Ovary (tissue), 9 donors: ENCODE results near the gene USF2. TPM values are rescaled to one million over a fixed set of nuclear protein-coding genes. Genes with fewer than 3 reads are reported as not detected.

Experiments
- DNase-seq, 5 donors: peaks; one replicate each; pipeline ENCODE4 v3.0.0-alpha.2; 2019 to 2020
- H3K27ac ChIP-seq, 2 donors: fragments of 200-600 bp; one replicate each; pipeline versions ENCODE4 v1.5.1 to v1.8.0; 2019 to 2022
- H3K27me3 ChIP-seq: fragments of 200-600 bp; one replicate; pipeline ENCODE4 v1.8.0; 2022
- H3K36me3 ChIP-seq: fragments of 200-600 bp; sonication (generic); one replicate; pipeline ENCODE4 v1.5.1; 2019
- H3K4me1 ChIP-seq: one replicate; pipeline ENCODE4 v1.8.1; 2013; ENCODE audit warnings: mild to moderate bottlenecking, moderate library complexity; ENCODE audit not compliant: insufficient read depth
- H3K4me3 ChIP-seq: fragments of 200-600 bp; sonication (generic); one replicate; pipeline ENCODE4 v1.5.1; 2017
- H3K9me3 ChIP-seq, 2 donors: fragments of 200-600 bp in 1 of 2; sonication (generic) in 1 of 2; one replicate each; pipeline versions ENCODE4 v1.5.1 to v1.8.1; 2013 to 2019; ENCODE audit warnings: mild to moderate bottlenecking in 1 of 2, moderate library complexity in 1 of 2
- EP300 ChIP-seq: sonication (generic); formaldehyde crosslinking; IDR thresholded peaks from one replicate; pipeline ENCODE4 v1.6.1; 2017; ENCODE audit warnings: antibody characterized with exemption
- POLR2A ChIP-seq: fragments of 450-650 bp; IDR thresholded peaks from one replicate; pipeline ENCODE4 v1.6.1; 2017; ENCODE audit warnings: antibody characterized with exemption, mild to moderate bottlenecking, moderate library complexity
- WGBS, 3 donors: extraction: QIAGEN DNeasy Blood & Tissue Kit in 1 of 3; methylation state at CpG; one replicate each; pipeline versions ENCODE4 v1.1.5 to v1.1.7; 2013 to 2017; 5-methylcytosine and 5-hydroxymethylcytosine counted together
- intact Hi-C, 4 donors: fragments of 100-400 bp; cut with DNase I; formaldehyde crosslinking; loops; one replicate each; pipeline versions ENCODE4 v1.11.0 to v1.15.1; 2022 to 2023
- polyA plus RNA-seq, 2 donors: library from polyadenylated mRNA; stranded (reverse); fragments of 200-250 nt in 1 of 2; fragments of 350-450 nt in 1 of 2; fragmentation: Illumina TruSeq in 1 of 2; extraction: RNeasy Lipid Tissue Mini Kit (QIAGEN cat#74804) in 1 of 2; gene quantifications; one replicate each; pipeline ENCODE4 v1.2.3, GENCODE V29; 2013 to 2014
- total RNA-seq, 7 donors: library from RNA; depleted of rRNA in 2 of 7; stranded (reverse); fragments of >200 nt in 2 of 7; fragmentation: NEBNext Ultra II Directional in 3 of 7; extraction: Animal tissue kit (Norgen Biotek cat#: 25700) in 3 of 7; gene quantifications; one replicate each; pipeline versions ENCODE4 v1.1.0 to v1.2.4, GENCODE V29; 2016 to 2023
- TF ChIP-seq, protein P1 (sequence below), 3 donors: fragments of 450-650 bp in 2 of 3; fragments of 200-600 bp in 1 of 3; IDR thresholded peaks; one replicate each; pipeline versions ENCODE4 v1.5.1 to v1.8.0; 2016 to 2022; ENCODE audit warnings: antibody characterized with exemption in 3 of 3, mild to moderate bottlenecking in 1 of 3
- donor health status: DM: no; HTN: no; CAD: no; lungs with moderate emphysema.
- donor health status: DM: no; HTN: no; CAD: no.
- donor health status: Bipolar disorder and iron deficiency.
- donor health status: DM: yes; HTN: yes; CAD: no.
- donor health status: DM: no; HTN: no; CAD: no.
- donor health status: DM: yes; HTN: yes; CAD: no.

Gene USF2
- total and polyA plus RNA-seq, 9 donors, result 105 to 218 (median 159) TPM

GRCh38 chr19:35270381-35270811 lies 1.6 kb downstream of the USF2 start:
- H3K4me1 ChIP-seq, result peaks cover 11% of the 10 kb centered on the region
- H3K9me3 ChIP-seq, result no peaks in the 10 kb centered on the region
- no peak overlapping the region for H3K27ac ChIP-seq
- no peak for DNase-seq
- no peaks in the 10 kb centered on the region for H3K27me3 ChIP-seq
- 75 to 86% (median 77%) methylated on average over 16 of the region's 16 CpGs for WGBS, 3 donors
- no peaks in the 10 kb centered on the region for H3K36me3 ChIP-seq
- TF ChIP-seq, protein P1, sequence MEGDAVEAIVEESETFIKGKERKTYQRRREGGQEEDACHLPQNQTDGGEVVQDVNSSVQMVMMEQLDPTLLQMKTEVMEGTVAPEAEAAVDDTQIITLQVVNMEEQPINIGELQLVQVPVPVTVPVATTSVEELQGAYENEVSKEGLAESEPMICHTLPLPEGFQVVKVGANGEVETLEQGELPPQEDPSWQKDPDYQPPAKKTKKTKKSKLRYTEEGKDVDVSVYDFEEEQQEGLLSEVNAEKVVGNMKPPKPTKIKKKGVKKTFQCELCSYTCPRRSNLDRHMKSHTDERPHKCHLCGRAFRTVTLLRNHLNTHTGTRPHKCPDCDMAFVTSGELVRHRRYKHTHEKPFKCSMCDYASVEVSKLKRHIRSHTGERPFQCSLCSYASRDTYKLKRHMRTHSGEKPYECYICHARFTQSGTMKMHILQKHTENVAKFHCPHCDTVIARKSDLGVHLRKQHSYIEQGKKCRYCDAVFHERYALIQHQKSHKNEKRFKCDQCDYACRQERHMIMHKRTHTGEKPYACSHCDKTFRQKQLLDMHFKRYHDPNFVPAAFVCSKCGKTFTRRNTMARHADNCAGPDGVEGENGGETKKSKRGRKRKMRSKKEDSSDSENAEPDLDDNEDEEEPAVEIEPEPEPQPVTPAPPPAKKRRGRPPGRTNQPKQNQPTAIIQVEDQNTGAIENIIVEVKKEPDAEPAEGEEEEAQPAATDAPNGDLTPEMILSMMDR (IDR thresholded peaks at IDR 0.05), result no peak
- TF ChIP-seq EP300, result no peak
- TF ChIP-seq POLR2A, result no peak
- intact Hi-C loops, result loop anchor here in 3 of 4 donors (2.0 to 10.0 kb wide), 7 partner anchors 37 to 222 kb away; partner anchors contain the start of genes FFAR1 (in 2 of the 3) and KRTDAP (in 1 of the 3)
- no peak overlapping the region for H3K4me3 ChIP-seq

- no peaks in the 10 kb centered on the region for H3K36me3 ChIP-seq
- 79 to 80% (median 80%) methylated on average over 7 of the region's 7 CpGs for WGBS, 3 donors
- intact Hi-C loops, result loop anchor here in 3 of 4 donors (2.0 to 10.0 kb wide), 7 partner anchors 36 to 221 kb away; partner anchors contain the start of genes FFAR1 (in 2 of the 3) and KRTDAP (in 1 of the 3)
- peaks cover 5% of the 10 kb centered on the region for H3K4me1 ChIP-seq
- H3K9me3 ChIP-seq, result no peaks in the 10 kb centered on the region
- H3K4me3 ChIP-seq, result no peak overlapping the region
- no peak overlapping the region for H3K27ac ChIP-seq
- DNase-seq, result no peak
- no peaks in the 10 kb centered on the region for H3K27me3 ChIP-seq
- TF ChIP-seq POLR2A (no peak), EP300 (no peak)
- TF ChIP-seq, protein P1 (IDR thresholded peaks at IDR 0.05), result no peak
These were observed 2.8 kb downstream of the USF2 start for GRCh38 chr19:35271546-35271945.

DNA sequence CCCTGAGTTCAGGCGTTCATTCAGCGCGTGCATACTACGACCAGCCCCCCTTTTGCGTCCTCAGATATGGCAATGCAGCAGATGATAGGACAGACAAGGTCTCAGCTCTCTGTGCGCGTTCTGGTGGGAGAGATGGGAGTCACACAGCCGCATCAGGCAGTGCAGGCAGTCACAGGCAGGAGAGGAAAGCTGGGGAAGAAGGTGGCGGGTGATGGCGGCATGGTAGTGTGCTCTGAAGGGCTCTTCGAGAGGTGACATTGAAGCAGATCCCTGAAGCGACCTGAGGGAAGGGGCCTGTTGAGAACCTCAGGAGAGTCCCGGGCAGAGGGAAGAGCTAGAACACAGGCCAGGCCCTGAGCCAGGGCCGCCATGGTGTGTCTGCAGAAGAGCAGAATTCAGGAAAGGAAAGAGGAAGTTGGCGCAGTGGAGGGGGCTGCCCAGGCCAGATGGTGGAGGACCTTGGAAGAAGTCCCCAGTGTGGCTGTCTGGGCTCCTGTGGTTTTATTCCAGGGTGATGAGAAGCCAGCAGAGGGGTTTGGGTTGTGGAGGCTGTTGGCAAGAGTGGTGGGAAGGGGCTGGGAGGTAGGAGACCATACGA lies 3.5 kb downstream of the USF2 start:
- Histone ChIP-seq H3K27me3 (no peaks in the 10 kb centered on the region), H3K4me3 (no peak overlapping the region), H3K27ac (no peak overlapping the region), H3K36me3 (no peaks in the 10 kb centered on the region), H3K9me3 (no peaks in the 10 kb centered on the region), H3K4me1 (peaks cover 1% of the 10 kb centered on the region)
- DNase-seq, result no peak
- TF ChIP-seq POLR2A, result no peak
- no peak for TF ChIP-seq EP300
- TF ChIP-seq, protein P1 (IDR thresholded peaks at IDR 0.05), result no peak
- 83 to 88% (median 84%) methylated on average over 16 of the region's 16 CpGs for WGBS, 3 donors
- intact Hi-C loops, result loop anchor here in 3 of 4 donors (5.0 to 10.0 kb wide), 6 partner anchors 35 to 220 kb away; partner anchors contain the start of genes FFAR1 (in 2 of the 3) and KRTDAP (in 1 of the 3)

- H3K36me3 ChIP-seq, result no peaks in the 10 kb centered on the region
These were observed 4.3 kb downstream of the USF2 start for GRCh38 chr19:35272954-35273649.

More at GRCh38 chr19:35272954-35273649, 4.3 kb downstream of the USF2 start:
- Histone ChIP-seq H3K27ac (peak overlapping the region in 1 of 2 donors; percentile 31), H3K27me3 (no peaks in the 10 kb centered on the region), H3K4me1 (peaks cover 1% of the 10 kb centered on the region), H3K4me3 (no peak overlapping the region), H3K9me3 (no peaks in the 10 kb centered on the region)
- peak in 2 of 5 donors; percentile 50 to 53 for DNase-seq
- WGBS, 3 donors, result 63 to 76% (median 70%) methylated on average over 10 of the region's 10 CpGs
- TF ChIP-seq EP300, result no peak
- TF ChIP-seq POLR2A, result no peak
- TF ChIP-seq, protein P1 (IDR thresholded peaks at IDR 0.05), result no peak
- intact Hi-C loops, result loop anchor here in 3 of 4 donors (5.0 to 10.0 kb wide), 6 partner anchors 34 to 219 kb away; partner anchors contain the start of genes FFAR1 (in 2 of the 3) and KRTDAP (in 1 of the 3)
